CD1c-positive myeloid dendritic cell (primary cell): ENCODE results near the gene SF3A2.

ENCODE experiments used
- DNase-seq: peaks from one replicate; pipeline ENCODE4 v3.0.0-alpha.2; 2016; ENCODE audit errors: extremely low spot score

Gene SF3A2

GRCh38 chr19:2291185-2291751 is 54.6 kb downstream of the SF3A2 start:
- no peak for DNase-seq

GRCh38 chr19:2294687-2295335 is 58.2 kb downstream of the SF3A2 start:
- DNase-seq: no peak

GRCh38 chr19:2296141-2296540 is 59.5 kb downstream of the SF3A2 start:
- no peak for DNase-seq
